GM12892 (cell line): ENCODE results near the gene ETV2.

Experiments
- DNase-seq: peaks from one replicate; pipeline ENCODE4 v3.0.0; 2011; ENCODE audit not compliant: insufficient read length
- FAIRE-seq: peaks from 2 replicates; lab custom pipeline; 2011; peaks lifted over from hg19 to GRCh38; lab: Jason Lieb, UNC
- POLR2A ChIP-seq: IDR thresholded peaks from 2 replicates; pipeline ENCODE4 v1.6.1; 2011; ENCODE audit warnings: low read depth, low read length, control low read depth
- POLR2AphosphoS5 ChIP-seq: IDR thresholded peaks from 2 replicates; pipeline ENCODE4 v1.6.1; 2011; ENCODE audit warnings: low read depth, low read length, control low read depth
- TAF1 ChIP-seq: IDR thresholded peaks from 2 replicates; pipeline ENCODE4 v1.6.1; 2011; ENCODE audit warnings: low read depth, mild to moderate bottlenecking, control low read depth, low read length, borderline replicate concordance

Gene ETV2

DNA sequence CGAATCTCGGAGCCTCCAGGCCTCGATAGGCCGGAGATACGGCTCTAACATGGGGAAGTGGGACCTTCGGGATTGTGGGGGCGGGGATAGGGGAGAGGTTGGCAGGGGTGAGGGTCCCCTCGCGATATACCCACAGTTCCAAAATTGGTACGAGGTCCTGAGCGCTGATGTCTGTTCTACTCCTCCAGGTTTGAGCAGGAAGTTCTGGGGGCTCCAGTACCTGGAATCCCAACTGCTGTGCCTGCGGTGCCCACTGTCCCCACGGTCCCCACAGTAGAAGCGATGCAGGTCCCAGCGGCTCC lies 12.3 kb upstream of the ETV2 start:
- no peak for TF ChIP-seq TAF1
- no peak for TF ChIP-seq POLR2AphosphoS5
- no peak for TF ChIP-seq POLR2A
- DNase-seq (no peak), FAIRE-seq (peak; percentile 40)

DNA sequence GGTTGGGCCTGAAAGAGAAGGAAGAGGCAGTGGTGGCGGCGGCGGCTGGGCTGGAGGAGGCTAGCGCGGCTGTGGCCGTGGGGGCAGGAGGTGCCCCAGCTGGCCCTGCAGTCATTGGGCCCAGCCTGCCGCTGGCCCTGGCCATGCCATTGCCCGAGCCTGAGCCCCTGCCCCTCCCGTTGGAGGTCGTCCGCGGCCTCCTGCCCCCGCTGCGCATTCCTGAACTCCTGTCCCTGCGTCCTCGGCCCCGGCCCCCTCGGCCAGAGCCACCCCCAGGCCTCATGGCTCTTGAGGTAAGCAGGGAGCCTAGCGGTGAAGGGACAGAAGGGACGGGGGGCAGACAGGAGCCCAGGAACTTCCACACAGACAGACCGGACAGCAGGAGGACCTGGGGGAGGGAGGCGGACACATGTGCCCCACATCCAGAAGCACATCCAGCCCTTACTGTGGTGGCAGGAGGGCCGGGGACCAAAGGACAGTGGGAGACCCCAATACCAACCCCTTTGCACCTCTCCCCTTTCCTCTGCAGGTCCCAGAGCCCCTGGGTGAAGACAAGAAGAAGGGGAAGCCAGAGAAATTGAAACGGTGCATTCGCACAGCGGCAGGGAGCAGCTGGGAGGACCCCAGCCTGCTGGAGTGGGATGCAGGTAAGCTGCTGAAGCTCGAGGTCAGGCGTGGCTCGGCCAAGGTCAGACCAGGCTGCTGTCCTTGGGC lies 7.7 kb upstream of the ETV2 start:
- FAIRE-seq (no peak), DNase-seq (no peak)
- TF ChIP-seq POLR2AphosphoS5 (no peak), POLR2A (no peak), TAF1 (no peak)

DNA sequence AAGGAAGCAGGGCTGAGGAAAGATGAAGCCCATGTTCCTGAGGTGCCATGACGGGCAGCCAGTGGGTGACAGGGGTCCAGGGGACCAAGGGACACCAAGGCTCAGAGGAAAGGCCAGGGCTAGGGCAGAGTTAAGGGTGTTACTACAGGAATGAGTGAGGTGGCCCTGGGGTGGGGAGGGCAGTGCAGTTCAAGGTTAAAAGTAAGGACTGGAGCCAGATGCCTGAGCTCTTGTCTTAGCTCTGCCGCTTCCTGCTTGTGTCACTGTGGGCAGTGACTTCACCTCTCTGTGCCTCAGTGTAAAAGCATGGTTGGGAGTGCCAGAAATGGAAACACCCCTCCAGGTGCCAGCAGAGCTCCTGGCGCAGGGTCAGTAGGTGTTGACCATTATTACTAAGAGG lies 4.9 kb upstream of the ETV2 start:
- TF ChIP-seq POLR2A (no peak), TAF1 (no peak), POLR2AphosphoS5 (no peak)
- DNase-seq: no peak
- no peak for FAIRE-seq

DNA sequence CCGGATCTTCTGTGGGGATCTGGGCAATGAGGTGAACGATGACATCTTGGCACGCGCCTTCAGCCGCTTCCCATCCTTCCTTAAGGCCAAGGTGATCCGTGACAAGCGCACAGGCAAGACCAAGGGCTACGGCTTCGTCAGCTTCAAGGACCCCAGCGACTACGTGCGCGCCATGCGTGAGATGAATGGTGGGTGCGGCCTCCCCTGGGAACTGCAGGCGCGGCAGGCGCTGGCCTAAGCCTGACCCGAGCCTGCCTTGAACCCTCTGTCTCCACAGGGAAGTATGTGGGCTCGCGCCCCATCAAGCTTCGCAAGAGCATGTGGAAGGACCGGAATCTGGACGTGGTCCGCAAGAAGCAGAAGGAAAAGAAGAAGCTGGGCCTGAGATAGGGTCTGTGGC lies 4.4 kb upstream of the ETV2 start:
- no peak for TF ChIP-seq POLR2A
- TF ChIP-seq POLR2AphosphoS5: no peak
- TF ChIP-seq TAF1: no peak
- FAIRE-seq: no peak
- no peak for DNase-seq

DNA sequence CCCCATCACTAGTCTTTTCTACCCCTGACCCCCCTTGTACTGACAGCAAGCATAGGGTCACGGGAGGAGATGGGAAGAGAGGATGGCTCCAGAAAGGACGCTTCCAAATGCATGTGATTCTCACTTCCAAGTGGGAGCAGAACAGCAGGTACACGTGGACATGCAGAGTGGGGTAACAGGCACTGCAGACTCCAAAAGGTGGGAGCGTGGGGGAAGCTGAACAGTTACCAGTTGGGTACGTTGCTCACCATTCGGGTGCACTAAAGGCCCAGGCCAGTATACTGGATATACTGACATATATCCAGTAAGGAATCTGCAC lies 2.3 kb upstream of the ETV2 start:
- no peak for FAIRE-seq
- no peak for DNase-seq
- no peak for TF ChIP-seq POLR2A
- TF ChIP-seq POLR2AphosphoS5: no peak
- no peak for TF ChIP-seq TAF1

DNA sequence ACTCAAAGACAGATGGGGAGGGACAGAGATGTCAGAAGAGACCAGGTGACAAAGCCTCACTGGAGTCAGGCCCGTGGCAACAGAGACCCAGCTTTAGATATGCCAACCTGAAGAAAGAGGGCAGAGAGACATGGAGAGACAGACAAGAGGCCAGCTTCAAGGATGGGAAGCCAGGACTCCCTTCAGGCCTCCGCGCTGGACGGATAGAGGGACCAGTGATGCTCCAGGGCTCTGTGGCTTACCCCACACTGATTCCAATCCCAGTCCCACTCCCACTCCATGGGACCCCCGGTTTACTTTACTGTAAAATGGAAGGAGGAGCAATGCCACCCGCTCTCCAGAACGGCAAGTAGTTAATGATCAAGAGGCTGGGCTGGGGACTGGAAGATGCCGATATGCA lies 1.7 kb upstream of the ETV2 start:
- no peak for FAIRE-seq
- TF ChIP-seq POLR2A: no peak
- TF ChIP-seq POLR2AphosphoS5: no peak
- TF ChIP-seq TAF1: no peak
- DNase-seq: no peak

DNA sequence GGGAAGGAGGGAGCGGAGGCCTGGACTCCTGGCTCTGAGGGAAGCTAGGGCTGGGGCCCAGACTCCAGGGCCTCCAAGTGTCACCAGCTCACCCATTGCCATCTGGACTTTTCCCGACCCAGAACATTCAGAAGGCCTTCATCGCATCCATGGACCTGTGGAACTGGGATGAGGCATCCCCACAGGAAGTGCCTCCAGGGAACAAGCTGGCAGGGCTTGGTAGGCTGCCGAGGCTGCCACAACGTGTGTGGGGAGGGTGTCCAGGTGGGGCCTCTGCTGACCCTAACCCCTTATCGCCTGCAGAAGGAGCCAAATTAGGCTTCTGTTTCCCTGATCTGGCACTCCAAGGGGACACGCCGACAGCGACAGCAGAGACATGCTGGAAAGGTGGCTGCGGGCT lies 767 bp downstream of the ETV2 start:
- DNase-seq (no peak), FAIRE-seq (no peak)
- no peak for TF ChIP-seq TAF1
- TF ChIP-seq POLR2A: no peak
- TF ChIP-seq POLR2AphosphoS5: no peak

DNA sequence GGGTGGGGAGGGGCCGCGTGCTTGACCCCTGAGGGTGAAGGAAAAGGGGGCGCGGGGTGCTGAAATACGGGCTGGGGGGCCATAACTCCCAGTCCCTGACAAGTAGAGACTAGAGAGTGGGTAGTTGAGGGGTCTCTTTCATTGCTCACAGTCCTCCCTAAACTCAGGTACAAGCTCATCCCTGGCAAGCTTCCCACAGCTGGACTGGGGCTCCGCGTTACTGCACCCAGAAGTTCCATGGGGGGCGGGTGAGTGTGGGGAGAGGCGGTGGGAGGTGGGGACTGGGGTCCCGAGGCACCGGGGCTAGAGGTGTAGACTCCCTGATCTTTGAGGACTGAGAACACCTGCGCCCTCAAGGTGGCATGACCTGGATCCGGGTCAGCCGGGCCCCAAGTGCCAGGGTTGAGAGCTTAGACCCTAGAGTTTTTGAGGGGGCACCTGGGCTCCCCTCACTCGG lies 1.3 kb downstream of the ETV2 start:
- no peak for TF ChIP-seq POLR2A
- no peak for TF ChIP-seq TAF1
- TF ChIP-seq POLR2AphosphoS5: no peak
- DNase-seq (no peak), FAIRE-seq (no peak)

DNA sequence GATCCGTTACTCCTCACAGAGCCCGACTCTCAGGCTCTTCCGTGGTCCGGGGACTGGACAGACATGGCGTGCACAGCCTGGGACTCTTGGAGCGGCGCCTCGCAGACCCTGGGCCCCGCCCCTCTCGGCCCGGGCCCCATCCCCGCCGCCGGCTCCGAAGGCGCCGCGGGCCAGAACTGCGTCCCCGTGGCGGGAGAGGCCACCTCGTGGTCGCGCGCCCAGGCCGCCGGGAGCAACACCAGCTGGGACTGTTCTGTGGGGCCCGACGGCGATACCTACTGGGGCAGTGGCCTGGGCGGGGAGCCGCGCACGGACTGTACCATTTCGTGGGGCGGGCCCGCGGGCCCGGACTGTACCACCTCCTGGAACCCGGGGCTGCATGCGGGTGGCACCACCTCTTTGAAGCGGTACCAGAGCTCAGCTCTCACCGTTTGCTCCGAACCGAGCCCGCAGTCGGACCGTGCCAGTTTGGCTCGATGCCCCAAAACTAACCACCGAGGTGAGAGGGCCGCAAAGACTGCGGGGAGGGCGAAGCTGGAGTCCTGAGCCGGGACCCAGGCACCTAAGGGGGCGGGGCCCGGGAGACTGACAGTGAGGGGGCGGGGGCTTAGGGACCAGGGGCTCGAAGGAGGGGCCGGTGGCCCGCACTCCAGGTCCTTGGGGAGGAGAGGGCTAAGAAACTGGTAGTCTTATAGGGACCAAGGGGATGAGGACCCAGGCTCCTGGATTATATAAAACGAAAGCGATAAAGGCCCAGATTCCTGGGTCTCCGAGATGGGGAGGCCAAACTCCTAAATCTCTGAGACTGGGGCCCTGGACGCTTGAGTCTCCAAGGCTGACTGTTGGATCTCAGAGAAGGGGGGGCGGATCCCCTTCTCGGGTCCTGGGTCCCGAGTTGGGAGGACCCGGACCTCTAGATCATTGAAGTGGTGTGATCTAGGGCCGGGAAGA lies 2.0 kb downstream of the ETV2 start:
- DNase-seq (peak; percentile 91), FAIRE-seq (peak; percentile 77)

DNA sequence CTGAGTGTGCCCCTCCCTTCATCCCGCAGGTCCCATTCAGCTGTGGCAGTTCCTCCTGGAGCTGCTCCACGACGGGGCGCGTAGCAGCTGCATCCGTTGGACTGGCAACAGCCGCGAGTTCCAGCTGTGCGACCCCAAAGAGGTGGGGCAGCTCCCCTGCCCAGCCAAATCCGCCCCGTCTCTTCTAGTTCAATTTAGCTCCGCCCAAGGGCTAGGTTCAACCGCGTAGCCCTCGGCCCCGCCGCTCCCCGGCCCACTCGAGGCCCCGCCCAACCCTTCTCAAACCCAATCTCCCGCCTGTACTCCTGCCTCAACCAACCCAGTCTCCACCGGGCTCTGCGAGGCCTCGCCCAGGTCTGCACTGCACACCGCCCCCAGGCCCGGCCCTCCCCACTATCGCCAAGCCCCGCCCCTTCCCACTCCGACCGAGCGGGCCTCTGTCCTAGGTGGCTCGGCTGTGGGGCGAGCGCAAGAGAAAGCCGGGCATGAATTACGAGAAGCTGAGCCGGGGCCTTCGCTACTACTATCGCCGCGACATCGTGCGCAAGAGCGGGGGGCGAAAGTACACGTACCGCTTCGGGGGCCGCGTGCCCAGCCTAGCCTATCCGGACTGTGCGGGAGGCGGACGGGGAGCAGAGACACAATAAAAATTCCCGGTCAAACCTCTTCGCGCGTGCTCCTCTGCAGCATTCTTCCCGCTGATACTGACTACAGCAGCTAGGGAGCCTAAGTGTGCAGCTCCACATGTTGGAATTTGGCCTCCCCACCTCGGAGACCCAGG lies 2.9 kb downstream of the ETV2 start:
- FAIRE-seq (peak; percentile 93), DNase-seq (peak; percentile 95)
- TF ChIP-seq POLR2AphosphoS5 (no peak), TAF1 (no peak), POLR2A (no peak)

More for the DNA sequence above, 2.0 kb downstream of the ETV2 start:
- TF ChIP-seq TAF1: peak; percentile 54; the same call in 1 of the 2 replicates
- TF ChIP-seq POLR2AphosphoS5: peak; percentile 76; the same call in 1 of the 2 replicates
- TF ChIP-seq POLR2A: peak; percentile 87
